ENCODE measurements around the gene NEO1.

- TF ChIP-seq CTCF (IDR thresholded peaks at IDR 0.05) (no peak), ZFX (IDR thresholded peaks at IDR 0.05; ENCODE audit: borderline replicate concordance) (no peak)
These were observed 18.7 kb upstream of the NEO1 start for GRCh38 chr15:73033611-73034010.
